GM18526 (cell line): Measurements from ENCODE around the gene KCNAB1.

ENCODE experiments used
- POLR2A ChIP-seq: IDR thresholded peaks from 3 replicates; pipeline ENCODE4 v1.6.1; 2011; ENCODE audit not compliant: insufficient read length; ENCODE audit errors: extremely low read depth

The KCNAB1 gene

DNA sequence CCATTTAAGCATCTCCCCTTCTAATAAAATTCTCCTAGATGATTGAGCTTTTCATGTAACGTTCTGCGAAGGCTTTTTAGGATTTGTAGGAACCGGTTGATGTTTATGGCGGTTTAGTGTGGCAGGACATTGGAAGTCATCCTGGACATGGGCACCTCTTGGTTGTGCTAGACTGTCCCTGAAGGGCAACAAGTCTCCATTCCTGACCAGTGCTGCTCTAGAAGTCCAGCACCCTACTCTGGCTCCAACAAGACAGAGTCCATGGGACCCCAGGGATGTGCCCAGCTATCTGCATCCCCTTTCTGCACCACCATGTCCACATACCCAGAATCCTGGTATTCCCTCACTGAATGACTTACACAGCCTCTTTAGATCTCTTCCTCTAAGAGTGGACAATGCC is 46.4 kb downstream of the KCNAB1 start:
- TF ChIP-seq POLR2A, result no peak

DNA sequence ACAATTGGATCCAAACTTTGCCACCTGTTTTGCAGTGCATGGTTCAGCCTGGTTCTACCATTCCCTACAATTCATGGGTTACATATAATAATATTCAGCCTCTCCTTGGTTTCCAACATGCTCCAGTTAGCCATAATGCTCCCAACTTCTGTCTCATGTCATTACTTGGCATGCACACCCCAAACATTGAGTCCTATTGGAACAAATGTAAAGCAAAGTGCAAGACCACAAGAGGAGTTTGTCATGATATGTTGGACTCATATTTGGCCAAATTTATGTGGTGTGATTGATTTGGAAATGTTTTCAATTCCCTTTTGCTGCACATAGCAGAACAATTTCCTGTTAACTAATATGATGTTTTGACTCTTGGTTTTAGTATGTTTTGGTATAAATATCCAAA is 50.2 kb downstream of the KCNAB1 start:
- TF ChIP-seq POLR2A, result no peak

DNA sequence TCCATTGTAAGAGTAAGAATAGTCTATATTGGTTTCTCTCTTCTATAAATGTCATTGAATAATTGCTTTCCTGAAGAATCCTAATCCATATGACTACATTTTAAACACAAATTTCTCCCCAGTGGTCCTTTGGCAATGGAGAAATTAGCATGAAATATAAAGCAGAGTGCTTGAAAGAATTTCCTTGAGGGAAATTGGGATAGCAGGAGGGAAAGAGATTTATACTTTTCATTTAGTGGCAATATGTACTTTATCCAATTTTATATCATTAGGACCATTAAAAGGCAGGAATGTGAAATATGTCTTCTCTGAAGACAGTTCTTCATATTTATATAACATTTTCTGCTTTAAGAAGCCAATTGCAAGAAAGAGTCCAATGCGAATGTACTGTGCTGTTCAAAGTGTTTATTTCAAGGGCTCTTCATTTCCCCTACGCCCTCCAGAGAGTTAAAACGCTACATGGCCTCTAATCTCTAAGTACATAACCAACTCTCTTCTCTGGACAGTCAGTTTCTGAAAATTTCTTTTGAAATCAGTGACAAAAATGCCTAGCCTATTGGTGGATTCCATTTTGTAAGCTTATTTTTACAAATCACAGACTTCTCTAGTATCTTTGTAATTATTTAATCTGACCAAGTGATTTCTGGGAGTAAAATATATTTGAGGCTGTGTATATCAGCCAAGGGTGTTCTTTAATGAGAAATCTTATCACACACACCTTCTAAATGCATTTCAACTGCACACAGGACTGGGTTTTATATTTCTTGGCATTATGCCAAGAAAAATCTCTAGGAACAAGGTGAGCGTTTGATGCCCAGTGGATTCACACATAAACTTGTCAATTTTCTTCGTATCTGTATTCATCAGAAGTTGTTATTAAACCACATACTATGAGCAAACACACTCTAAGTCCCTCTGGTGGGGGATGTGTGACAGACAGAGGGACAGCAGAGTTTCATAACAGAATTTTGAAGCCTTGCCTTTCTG is 51.2 kb downstream of the KCNAB1 start:
- no peak for TF ChIP-seq POLR2A

GRCh38 chr3:156172536-156172935 is 52.2 kb downstream of the KCNAB1 start:
- TF ChIP-seq POLR2A, result no peak

- no peak for TF ChIP-seq POLR2A
Measured at GRCh38 chr3:156174229-156174847, 54.0 kb downstream of the KCNAB1 start.

DNA sequence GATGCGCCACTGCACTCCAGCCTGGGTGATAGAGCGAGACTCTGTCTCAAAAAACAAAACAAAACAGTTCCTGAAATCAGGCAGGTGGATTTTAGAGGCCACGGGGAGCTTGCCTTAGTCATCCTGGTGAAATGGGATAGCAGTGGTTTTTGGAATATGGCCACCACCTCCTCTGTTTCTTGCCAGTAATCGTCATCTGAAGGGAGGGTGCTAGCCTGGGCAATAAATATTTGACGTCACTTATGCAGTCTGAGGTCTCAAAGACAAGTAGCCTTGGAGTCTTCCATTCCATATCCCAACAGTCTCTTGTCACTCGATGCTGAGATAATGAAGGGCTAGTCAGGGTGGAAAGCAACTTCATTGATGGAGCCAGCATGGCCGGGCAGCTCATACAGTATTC is 55.2 kb downstream of the KCNAB1 start:
- no peak for TF ChIP-seq POLR2A

GRCh38 chr3:156176048-156176447 is 55.7 kb downstream of the KCNAB1 start:
- no peak for TF ChIP-seq POLR2A

- TF ChIP-seq POLR2A, result no peak
Measured at GRCh38 chr3:156176629-156177210, 56.3 kb downstream of the KCNAB1 start.

- no peak for TF ChIP-seq POLR2A
Measured at GRCh38 chr3:156180077-156180476, 59.7 kb downstream of the KCNAB1 start.

DNA sequence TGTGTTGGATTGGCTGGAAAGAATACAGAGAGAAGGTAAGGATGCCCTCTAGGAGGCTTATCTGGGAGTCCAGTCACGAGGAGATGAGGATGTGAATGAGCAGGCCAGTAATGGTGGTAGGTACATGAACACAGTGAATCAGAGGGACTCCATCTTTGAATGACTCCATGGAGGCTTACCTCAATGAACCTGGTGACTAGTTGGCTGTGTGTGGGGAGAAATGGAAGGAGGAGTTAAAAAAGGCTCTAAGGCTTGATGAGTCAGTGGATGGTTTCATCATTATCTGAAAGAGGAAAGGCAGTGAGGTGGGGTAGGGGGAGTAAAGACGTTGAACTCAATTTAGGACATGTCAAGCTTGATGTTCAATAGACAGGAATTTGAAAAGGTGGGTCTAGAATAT is 61.1 kb downstream of the KCNAB1 start:
- no peak for TF ChIP-seq POLR2A

GRCh38 chr3:156183396-156183795 is 63.0 kb downstream of the KCNAB1 start:
- TF ChIP-seq POLR2A, result no peak

GRCh38 chr3:156184156-156184555 is 63.8 kb downstream of the KCNAB1 start:
- no peak for TF ChIP-seq POLR2A

DNA sequence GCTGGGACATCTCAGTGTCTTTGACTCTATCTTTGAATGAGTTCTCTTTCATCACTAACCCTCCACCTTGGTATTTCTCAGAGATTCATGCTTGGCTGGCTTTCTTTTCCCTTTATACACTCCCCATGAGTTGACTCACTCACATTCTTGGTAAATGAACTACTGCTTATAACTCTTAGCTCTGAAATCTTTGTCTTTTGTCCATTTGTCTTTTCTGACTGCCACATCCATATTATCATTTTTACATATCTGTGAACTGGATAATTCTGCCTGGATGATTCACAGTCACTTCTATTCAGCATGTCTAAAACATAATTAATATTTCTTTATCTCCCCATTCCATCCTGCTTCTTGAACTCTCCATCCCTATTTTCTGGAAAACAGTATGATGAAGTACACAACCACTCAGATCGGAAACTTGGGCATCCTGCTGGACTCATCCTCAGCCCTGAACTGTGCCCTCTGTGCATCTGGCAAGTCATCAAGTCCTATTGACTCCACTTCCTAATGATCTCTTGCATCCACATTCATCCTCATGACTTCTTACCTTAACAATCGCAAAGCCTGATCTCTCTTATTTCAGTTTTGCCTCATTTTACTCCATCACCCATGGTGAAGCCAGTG is 66.9 kb downstream of the KCNAB1 start:
- no peak for TF ChIP-seq POLR2A

GRCh38 chr3:156188757-156189156 is 68.4 kb downstream of the KCNAB1 start:
- TF ChIP-seq POLR2A, result no peak

DNA sequence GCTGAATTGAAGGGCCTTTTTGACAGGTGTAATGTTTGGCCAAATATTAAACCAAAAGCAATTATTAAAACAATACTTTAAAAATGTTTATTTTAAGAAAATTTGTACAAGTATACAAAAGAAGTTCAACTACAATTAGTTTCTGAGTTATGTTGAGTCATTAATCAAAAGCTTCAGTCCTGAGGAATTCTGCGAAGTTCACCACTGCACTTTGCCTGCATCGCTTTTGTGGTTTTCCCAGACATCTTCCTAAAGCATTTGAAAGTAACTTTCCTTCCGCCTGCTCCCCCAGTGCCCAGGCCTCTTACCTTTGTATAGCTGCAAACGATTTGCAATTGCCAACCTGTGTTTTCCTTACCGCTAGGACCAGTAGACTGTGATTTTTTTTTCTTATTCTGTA is 69.5 kb downstream of the KCNAB1 start:
- no peak for TF ChIP-seq POLR2A
